Stimulated activated CD4-positive, alpha-beta T cell treated with anti-CD3 and anti-CD28 coated beads, TNF-alpha, amount 100 ng/mL, for 24 hours (primary cell): ENCODE data around the gene AJAP1.

Experiments used
- DNase-seq, 3 experiments: peaks; one replicate each; pipeline ENCODE4 v3.0.0-alpha.2; 2020; ENCODE audit warnings: low read depth in 3 of 3

AJAP1 gene

DNA sequence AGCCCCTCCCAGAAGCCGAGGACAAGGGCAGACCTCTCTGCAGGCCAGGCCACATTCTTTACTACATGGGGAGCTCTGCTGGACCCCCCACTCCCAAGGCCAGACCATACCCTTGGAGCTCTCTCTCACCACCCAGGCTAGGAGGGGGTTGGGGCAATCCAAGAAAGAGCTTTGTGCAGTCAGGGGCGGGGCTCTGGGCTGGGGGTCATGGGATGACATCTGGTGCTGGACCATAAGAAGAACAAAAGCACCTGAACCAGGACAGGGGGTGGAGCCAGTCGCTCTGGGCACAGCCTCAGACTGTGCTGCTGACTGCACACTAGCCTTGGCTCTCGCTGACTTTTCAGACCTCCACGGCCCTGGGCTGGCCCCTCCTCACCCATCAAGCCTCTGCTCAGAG, 23.1 kb upstream of the AJAP1 start:
- no peak for DNase-seq

GRCh38 chr1:4633346-4633745, 21.1 kb upstream of the AJAP1 start:
- no peak for DNase-seq

- no peak for DNase-seq
These were observed 20.1 kb upstream of the AJAP1 start for GRCh38 chr1:4634156-4634792.

- DNase-seq = no peak
These were observed 19.5 kb upstream of the AJAP1 start for GRCh38 chr1:4634793-4635406.

DNA sequence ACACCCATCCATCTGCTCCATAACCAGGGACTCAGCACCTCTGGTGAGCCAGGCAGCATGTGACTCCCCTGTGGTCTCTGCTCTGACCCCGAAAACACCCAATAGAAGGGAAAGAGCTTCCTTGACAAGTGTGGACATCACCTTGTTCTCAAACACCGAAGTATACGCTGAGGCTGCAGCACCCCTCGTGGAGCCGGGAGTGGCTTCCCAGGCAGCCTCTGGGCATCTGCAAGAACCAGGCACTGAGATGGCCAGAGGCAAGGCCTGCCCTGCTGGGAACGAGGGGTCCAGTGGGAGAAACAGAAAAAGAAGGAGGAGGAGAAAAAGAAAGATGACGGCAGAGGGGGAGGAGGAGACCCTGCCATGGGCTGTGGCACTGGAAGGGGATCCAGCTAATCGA, 18.2 kb upstream of the AJAP1 start:
- DNase-seq = no peak

- no peak for DNase-seq
These were observed 17.6 kb upstream of the AJAP1 start for GRCh38 chr1:4636644-4637380.

- no peak for DNase-seq
These were observed 16.6 kb upstream of the AJAP1 start for GRCh38 chr1:4637616-4638344.

DNA sequence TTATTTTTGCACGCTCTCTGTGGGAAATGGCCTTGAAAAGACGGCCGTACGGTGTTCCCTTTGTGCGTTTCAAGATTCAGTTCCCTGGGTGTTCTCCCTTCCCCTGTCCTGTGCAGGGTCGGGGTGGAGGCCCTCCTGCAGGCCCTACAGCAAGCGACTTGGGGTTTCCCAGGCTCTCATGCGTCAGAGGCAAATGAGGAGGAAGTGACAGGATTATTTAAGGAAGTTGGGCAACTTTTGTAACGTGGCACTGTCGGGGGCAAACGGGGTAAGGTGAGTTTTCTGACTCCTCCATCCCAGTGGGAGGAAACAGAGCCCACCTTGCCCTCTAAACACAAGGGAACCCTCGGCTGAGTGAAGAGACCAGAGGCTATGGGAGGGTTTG, 16.1 kb upstream of the AJAP1 start:
- DNase-seq = no peak

GRCh38 chr1:4640931-4641330, 13.5 kb upstream of the AJAP1 start:
- DNase-seq = no peak

- no peak for DNase-seq
These were observed 7.0 kb upstream of the AJAP1 start for GRCh38 chr1:4647391-4647790.

DNA sequence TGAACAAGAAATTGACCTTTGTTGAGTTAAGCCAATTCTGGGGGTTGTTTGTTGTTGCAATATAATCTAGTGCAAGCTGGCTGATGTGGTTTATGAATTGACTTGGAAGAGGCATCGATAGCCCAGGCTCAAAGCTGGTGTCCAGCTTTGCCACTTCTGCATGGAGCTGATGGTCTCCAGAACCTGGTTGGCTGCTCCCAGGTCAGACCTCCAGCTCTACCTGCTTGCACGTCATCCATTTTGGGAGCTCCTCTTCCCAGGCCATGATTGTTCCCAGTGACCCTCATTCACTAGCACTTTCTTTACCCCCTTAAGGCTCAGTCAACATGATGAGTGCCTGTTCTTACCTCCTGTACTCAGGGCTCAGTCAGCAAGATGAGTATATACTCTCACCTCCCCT, 5.8 kb upstream of the AJAP1 start:
- no peak for DNase-seq

DNA sequence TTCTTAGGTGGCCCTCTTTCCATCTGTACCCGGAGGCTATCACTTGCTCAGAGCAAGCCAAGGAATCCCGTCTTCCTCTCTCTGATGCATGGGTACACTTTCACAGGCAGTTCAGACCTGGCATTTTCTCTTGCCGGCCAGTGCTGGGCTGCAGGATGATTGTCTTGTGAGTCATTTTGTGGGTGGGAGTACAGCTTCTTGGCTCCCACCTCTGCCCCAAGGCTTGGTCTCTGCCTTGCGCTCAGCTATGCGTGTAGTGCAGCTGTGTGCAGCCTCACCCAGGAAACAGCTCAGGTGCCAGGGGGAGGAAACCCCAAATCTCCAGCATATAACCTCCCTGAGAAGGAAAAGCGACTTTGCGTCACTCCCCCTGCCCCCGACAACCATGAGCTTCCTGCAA, 3.9 kb upstream of the AJAP1 start:
- no peak for DNase-seq

- no peak for DNase-seq
These were observed 3.4 kb upstream of the AJAP1 start for GRCh38 chr1:4650981-4651380.

- DNase-seq = peak; percentile 30 to 58 (median 49)
These were observed 1.6 kb upstream of the AJAP1 start for GRCh38 chr1:4652631-4653327.

GRCh38 chr1:4653328-4653660, 1.1 kb upstream of the AJAP1 start:
- DNase-seq = no peak

GRCh38 chr1:4654764-4655673, 610 bp downstream of the AJAP1 start:
- DNase-seq = no peak

DNA sequence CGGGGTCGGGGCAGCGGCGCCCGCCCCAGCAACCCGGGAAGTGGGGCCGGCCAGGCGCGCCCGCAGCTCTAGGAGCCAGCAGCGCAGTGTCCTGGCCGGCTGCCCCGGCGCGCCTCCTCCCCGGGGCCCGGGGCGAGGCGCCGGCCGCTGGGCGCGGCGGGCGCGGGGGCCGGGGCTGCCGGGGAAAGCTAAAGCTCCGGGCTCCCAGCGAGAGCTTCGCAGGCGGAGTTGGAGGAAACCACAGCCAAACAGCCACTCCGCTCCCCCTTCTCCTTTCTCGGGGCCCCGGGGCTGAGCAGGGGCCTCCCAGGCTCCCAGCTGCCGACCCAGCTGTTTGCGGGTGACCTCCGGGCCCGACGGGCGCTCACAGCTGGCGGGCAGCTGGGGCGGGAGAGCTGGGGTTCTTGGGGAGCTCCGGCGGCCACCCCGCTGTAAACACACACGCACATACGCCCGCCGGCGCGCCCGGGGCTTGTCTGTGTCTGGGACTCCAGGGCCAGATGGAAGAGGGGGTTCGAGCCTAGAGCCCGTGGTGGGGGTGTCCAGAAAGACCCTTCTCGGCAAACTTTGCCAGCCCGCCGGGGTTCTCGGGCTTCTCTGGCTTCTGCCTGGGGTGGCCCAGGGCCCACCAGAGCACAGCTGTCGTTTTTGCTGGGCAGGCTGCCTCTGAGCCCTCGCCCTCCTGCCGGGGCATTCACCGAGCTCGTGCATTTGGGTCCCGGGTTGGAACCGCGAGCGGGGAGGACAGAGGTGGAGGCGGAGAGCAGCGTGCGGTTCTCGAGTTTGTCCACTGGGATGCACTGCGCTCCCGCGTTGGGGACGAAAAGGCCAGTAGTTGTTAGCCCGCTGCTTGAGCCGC, 1.5 kb downstream of the AJAP1 start:
- peak in 1 of 3 experiments; percentile 14 for DNase-seq

- no peak for DNase-seq
These were observed 2.2 kb downstream of the AJAP1 start for GRCh38 chr1:4656533-4657140.

DNA sequence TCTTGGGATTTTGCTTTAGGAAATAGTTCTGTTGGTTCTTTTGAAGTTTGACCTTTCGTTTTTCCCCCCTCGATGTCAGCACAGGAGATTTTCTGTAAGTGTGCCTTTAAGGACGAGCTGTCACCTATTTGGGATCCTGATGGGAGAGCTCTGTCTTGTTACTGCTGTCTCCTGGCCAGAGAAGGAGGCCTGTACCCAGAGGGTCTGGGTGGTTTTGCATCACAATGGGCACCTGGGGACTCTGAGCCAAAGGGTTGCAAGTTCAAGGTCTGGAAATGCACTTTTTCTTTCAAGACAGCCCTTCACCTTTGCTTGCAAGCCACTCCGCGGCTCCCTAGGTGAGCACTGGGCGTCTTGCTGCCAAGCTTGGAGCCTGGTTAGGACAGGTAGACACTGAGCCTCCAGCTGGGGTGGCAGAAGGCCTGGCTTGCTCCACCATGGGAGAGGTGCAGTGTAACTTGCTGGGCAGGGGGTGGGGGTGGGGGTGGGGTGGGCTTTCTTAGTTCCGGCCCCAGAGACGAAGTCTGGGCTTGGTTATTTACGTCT, 2.9 kb downstream of the AJAP1 start:
- DNase-seq = no peak
